ENCODE measurements around the gene UGT1A9.

DNA sequence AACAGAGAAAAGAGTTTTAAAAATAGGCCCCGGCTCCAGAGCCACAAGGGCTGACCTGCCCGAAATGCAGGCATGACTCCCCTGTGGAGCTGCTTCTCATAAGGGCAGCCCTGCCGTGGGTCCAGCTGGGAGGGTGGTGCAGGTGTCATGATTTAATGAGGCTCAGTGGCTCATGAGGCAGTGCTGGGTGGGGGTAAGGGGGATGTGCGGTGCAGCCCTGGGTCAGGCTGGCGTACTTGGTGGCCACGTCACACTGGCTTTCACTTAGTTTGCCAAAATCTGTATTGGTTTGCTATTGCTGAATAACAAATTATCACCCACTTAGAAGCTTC is 149.0 kb downstream of the UGT1A9 start:
- TF ChIP-seq CTCF (IDR thresholded peaks at IDR 0.05), result no peak
- TF ChIP-seq POLR2A (IDR thresholded peaks at IDR 0.05), result no peak

All from transverse colon (tissue), 3 donors.